ACC112 (cell line): ENCODE results near the gene SLC22A2.
A peak's percentile ranks its signal among the peaks of the same experiment; 100 is the strongest.
"Not testable (repeated sequence)": the region's sequence is repeated elsewhere in the genome, so short reads cannot be mapped to it uniquely, and the experiment has no call there.

ENCODE experiments used
- H2AFZ ChIP-seq: fragments of 200-600 bp; sonication (generic); one replicate; pipeline ENCODE4 v1.6.0; 2017; ENCODE audit warnings: antibody characterized with exemption, low read length; ENCODE audit not compliant: unreplicated experiment
- H3K27ac ChIP-seq: fragments of 200-600 bp; sonication (generic); 2 replicates; pipeline ENCODE4 v1.5.1; 2014; ENCODE audit warnings: low read depth, mild to moderate bottlenecking, antibody characterized with exemption, low read length, moderate library complexity
- H3K27me3 ChIP-seq: fragments of 200-600 bp; sonication (generic); 2 replicates; pipeline ENCODE4 v1.6.1; 2014; ENCODE audit warnings: mild to moderate bottlenecking, antibody characterized with exemption, low read length, moderate library complexity, mixed read lengths; ENCODE audit not compliant: insufficient read depth
- H3K36me3 ChIP-seq: fragments of 200-600 bp; sonication (generic); 2 replicates; pipeline ENCODE4 v1.6.1; 2016; ENCODE audit warnings: mild to moderate bottlenecking, antibody characterized with exemption, low read length, moderate library complexity, mixed read lengths; ENCODE audit not compliant: insufficient read depth
- H3K4me1 ChIP-seq: fragments of 200-600 bp; sonication (generic); one replicate; pipeline ENCODE4 v1.6.1; 2016; ENCODE audit warnings: low read length, mixed read lengths; ENCODE audit not compliant: insufficient read depth, unreplicated experiment, control insufficient read depth
- H3K4me3 ChIP-seq: fragments of 200-600 bp; sonication (generic); 2 replicates; pipeline ENCODE4 v1.5.1; 2014; ENCODE audit warnings: mild to moderate bottlenecking, low read depth, low read length
- H3K79me2 ChIP-seq: fragments of 200-600 bp; sonication (generic); one replicate; pipeline ENCODE4 v1.6.0; 2016; ENCODE audit warnings: low read length; ENCODE audit not compliant: control insufficient read depth, unreplicated experiment, insufficient read depth

Gene SLC22A2

GRCh38 chr6:160249671-160250070 is 8.9 kb downstream of the SLC22A2 start:
- Histone ChIP-seq H2AFZ (no peak overlapping the region), H3K27ac (no peak overlapping the region), H3K4me3 (no peak overlapping the region), H3K36me3 (no peaks in the 10 kb centered on the region), H3K4me1 (no peaks in the 10 kb centered on the region), H3K79me2 (no peaks in the 10 kb centered on the region), H3K27me3 (no peaks in the 10 kb centered on the region)

- no peaks in the 10 kb centered on the region for H3K79me2 ChIP-seq
- no peak overlapping the region for H2AFZ ChIP-seq
- no peaks in the 10 kb centered on the region for H3K27me3 ChIP-seq
- no peaks in the 10 kb centered on the region for H3K4me1 ChIP-seq
- H3K36me3 ChIP-seq = no peaks in the 10 kb centered on the region
- no peak overlapping the region for H3K27ac ChIP-seq
- H3K4me3 ChIP-seq = no peak overlapping the region
Observed at GRCh38 chr6:160248538-160248937, 10.1 kb downstream of the SLC22A2 start.

GRCh38 chr6:160247457-160247883 is 11.2 kb downstream of the SLC22A2 start:
- Histone ChIP-seq H3K4me1 (no peaks in the 10 kb centered on the region), H3K36me3 (no peaks in the 10 kb centered on the region), H3K79me2 (no peaks in the 10 kb centered on the region), H3K4me3 (no peak overlapping the region), H3K27ac (no peak overlapping the region), H3K27me3 (no peaks in the 10 kb centered on the region), H2AFZ (no peak overlapping the region)

- Histone ChIP-seq H2AFZ (no peak overlapping the region), H3K4me1 (peaks cover 18% of the 10 kb centered on the region), H3K79me2 (no peaks in the 10 kb centered on the region), H3K36me3 (no peaks in the 10 kb centered on the region), H3K27me3 (no peaks in the 10 kb centered on the region), H3K27ac (no peak overlapping the region), H3K4me3 (no peak overlapping the region)
Observed at GRCh38 chr6:160240691-160241084, 17.9 kb downstream of the SLC22A2 start.

GRCh38 chr6:160239929-160240690 is 18.5 kb downstream of the SLC22A2 start:
- H3K27me3 ChIP-seq = no peaks in the 10 kb centered on the region
- no peak overlapping the region for H3K27ac ChIP-seq
- H3K36me3 ChIP-seq = no peaks in the 10 kb centered on the region
- peaks cover 18% of the 10 kb centered on the region for H3K4me1 ChIP-seq
- no peaks in the 10 kb centered on the region for H3K79me2 ChIP-seq
- no peak overlapping the region for H3K4me3 ChIP-seq
- H2AFZ ChIP-seq = no peak overlapping the region

- Histone ChIP-seq H3K27me3 (no peaks in the 10 kb centered on the region), H3K27ac (peak overlapping the region; percentile 65), H3K36me3 (no peaks in the 10 kb centered on the region), H3K4me1 (peaks cover 18% of the 10 kb centered on the region), H2AFZ (no peak overlapping the region), H3K79me2 (no peaks in the 10 kb centered on the region), H3K4me3 (no peak overlapping the region)
Observed at GRCh38 chr6:160238761-160239751, 19.6 kb downstream of the SLC22A2 start.

GRCh38 chr6:160238278-160238711 is 20.3 kb downstream of the SLC22A2 start:
- Histone ChIP-seq H3K36me3 (no peaks in the 10 kb centered on the region), H3K27me3 (no peaks in the 10 kb centered on the region), H2AFZ (peak overlapping the region; percentile 26), H3K27ac (peak overlapping the region; percentile 65), H3K4me3 (no peak overlapping the region), H3K4me1 (peaks cover 18% of the 10 kb centered on the region), H3K79me2 (no peaks in the 10 kb centered on the region)

- not testable (repeated sequence) for H3K79me2 ChIP-seq, H3K27me3 ChIP-seq, H3K4me3 ChIP-seq, H3K36me3 ChIP-seq
- Histone ChIP-seq H3K4me1 (peaks cover 18% of the 10 kb centered on the region), H3K27ac (peak overlapping the region; percentile 65), H2AFZ (peak overlapping the region; percentile 26)
Observed at GRCh38 chr6:160237597-160238275, 20.9 kb downstream of the SLC22A2 start.

GRCh38 chr6:160236235-160236872 is 22.3 kb downstream of the SLC22A2 start:
- H3K36me3 ChIP-seq, H3K27me3 ChIP-seq, H3K79me2 ChIP-seq, H3K4me3 ChIP-seq, H3K27ac ChIP-seq, H2AFZ ChIP-seq: not testable (repeated sequence)
- peaks cover 18% of the 10 kb centered on the region for H3K4me1 ChIP-seq
